LNCAP (cell line): ENCODE data around the gene KRT25.

ENCODE experiments used
- TF ChIP-seq, protein P1 (sequence below): fragments of 450-650 bp; IDR thresholded peaks from 2 replicates; pipeline ENCODE4 v1.5.1; 2017; ENCODE audit warnings: mild to moderate bottlenecking

KRT25 gene

DNA sequence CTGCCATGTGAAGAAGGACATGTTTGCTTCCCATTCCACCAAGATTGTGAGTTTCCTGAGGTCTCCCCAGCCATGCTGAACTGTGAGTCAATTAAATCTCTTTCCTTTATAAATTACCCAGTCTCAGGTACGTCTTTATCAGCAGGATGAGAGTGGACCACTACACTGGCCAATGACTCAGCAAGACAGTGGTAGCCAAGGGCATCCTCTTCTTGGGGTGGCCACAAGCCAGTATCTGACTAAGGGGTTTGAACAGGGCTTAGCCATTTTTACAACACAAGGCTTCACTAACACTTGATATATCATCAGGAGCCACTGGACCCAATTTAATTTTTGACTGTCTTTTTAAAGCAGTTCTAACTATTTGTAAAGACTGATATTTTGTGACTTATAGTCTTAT lies 30.5 kb downstream of the KRT25 start:
- TF ChIP-seq, protein P1, sequence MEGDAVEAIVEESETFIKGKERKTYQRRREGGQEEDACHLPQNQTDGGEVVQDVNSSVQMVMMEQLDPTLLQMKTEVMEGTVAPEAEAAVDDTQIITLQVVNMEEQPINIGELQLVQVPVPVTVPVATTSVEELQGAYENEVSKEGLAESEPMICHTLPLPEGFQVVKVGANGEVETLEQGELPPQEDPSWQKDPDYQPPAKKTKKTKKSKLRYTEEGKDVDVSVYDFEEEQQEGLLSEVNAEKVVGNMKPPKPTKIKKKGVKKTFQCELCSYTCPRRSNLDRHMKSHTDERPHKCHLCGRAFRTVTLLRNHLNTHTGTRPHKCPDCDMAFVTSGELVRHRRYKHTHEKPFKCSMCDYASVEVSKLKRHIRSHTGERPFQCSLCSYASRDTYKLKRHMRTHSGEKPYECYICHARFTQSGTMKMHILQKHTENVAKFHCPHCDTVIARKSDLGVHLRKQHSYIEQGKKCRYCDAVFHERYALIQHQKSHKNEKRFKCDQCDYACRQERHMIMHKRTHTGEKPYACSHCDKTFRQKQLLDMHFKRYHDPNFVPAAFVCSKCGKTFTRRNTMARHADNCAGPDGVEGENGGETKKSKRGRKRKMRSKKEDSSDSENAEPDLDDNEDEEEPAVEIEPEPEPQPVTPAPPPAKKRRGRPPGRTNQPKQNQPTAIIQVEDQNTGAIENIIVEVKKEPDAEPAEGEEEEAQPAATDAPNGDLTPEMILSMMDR: no peak

DNA sequence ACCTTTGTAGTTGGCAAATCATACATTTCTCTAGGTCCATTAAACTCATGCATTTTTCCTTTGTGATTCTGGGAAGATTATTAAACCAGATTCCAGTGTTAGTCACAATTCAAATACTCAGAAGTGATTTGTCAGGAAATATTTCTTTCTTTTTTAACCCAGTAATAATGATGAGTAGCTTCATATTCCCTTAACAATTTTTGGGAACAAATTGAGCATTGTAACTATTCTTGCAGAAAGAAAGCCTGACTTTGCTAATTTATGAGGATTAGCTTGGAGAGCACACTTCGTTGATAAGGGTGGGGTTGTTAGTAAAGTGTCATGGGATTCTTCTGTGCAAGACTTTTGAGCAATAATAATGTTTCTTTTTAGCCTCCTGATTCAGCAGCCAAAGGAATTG lies 32.9 kb downstream of the KRT25 start:
- TF ChIP-seq, protein P1: no peak

DNA sequence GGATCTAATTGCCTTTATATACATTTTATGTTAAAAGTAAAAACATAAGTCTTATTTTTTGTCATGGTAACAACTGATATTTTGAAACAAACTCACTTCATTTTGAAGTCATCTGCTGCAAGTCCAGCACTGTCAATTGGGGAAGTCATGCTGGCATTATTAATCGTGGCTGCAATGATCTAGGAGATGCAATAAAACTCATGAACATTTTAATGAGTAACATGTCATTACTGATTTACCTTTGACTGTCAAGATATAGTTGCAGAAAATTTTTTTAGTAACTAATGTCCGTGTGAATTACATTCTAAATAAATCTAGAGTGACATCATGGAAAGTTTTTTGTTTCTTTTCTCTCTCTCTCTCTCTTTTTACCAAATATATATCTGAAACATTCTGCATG lies 34.2 kb downstream of the KRT25 start:
- TF ChIP-seq, protein P1: no peak

DNA sequence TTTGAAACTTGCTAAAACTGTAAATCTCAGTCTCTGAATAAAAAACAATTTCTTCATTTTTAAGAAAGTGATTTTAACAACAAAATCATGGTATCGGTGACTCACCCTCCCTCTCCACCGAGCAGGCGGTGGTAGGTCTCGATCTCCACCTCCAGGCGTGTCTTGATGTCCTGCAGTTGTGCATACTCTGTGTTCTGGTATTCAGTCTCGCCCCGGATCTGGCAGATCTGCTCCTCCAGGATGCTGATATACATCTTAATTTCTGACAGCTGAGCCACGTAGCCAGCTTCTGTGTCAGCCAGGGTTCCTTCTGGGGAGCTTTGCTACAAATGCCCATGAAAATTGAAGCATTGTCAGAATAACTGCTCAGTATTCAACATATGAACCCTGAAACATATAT lies 36.2 kb downstream of the KRT25 start:
- TF ChIP-seq, protein P1: no peak

DNA sequence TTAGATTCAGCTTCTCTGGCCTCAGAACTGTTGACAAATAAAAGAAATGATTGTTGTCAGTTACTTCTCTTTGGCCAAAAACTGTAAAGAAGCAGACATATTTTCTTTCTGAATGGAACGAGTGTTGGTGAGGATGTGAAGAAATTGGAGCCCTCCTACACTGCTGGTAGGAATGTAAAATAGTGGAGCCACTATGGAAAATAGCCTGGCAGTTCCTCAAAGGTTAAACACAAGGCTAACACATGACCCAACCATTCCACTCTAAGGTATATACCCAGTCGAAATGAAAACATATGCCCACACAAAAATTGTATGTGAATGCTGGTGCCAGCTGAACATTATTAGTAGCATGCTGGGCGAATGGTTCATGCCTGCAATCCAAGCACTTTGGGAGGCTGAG lies 37.4 kb downstream of the KRT25 start:
- TF ChIP-seq, protein P1: no peak

DNA sequence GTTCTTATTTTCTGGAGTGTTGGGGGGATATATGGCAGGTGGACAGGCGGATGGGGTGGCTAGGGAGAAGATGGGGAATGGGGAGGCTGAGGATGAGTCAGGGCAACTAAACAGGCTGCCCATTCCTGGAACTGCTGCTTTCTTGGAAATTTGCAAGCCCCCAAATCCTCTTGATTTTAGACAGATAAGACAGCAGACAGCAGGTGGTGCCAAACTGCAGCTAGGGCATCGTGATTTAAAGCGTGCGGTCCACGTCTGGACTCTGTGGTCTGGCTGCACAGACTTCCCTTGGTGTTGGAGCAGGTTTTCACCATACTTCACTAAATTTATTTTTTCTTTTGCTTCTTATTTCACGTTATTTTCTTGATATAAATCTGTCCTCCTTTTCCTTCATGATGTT lies 40.7 kb downstream of the KRT25 start:
- TF ChIP-seq, protein P1: no peak

DNA sequence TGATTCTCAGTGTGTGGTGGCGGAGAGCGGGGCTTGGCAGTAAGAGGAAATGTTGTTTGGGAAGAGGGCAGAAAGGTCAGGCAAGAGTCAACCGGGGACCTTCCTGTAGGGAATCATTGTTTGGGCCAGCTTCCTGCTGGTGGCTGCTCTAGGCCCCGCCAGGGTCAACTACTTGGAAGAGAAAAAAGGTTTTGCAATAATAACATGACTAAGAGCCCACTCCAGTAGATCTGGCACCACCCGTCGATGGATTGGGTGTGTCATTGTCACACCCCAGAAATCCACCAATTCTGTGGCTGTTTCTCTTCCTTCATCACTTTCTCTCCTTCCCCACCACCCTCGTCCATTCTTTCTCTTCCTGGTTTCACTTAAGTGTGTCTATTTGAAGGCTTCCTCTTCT lies 47.4 kb downstream of the KRT25 start:
- TF ChIP-seq, protein P1: no peak

DNA sequence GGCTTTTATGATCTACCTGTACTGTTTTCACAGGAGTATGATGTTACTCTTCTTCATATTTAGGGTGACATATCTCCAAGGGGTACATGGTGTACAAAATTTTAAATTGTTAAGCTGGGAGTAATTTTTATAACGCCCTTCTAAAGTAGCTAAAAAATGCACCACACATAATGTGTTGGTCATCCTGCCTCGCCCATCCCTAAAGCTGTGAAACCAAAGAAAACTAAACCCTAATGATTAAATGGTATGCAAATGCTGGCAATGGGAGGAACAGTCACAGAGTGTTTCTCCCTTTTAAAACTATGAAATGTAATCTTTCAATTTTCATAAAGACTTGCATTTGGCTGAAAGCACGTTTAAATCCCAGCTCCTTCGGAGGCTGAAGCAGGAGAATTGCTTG lies 49.5 kb downstream of the KRT25 start:
- TF ChIP-seq, protein P1: no peak
